ENCODE data around the gene LHFPL2. TPM values are rescaled to one million over a fixed set of nuclear protein-coding genes. Genes with fewer than 3 reads are reported as not detected.

The LHFPL2 gene, protein sequence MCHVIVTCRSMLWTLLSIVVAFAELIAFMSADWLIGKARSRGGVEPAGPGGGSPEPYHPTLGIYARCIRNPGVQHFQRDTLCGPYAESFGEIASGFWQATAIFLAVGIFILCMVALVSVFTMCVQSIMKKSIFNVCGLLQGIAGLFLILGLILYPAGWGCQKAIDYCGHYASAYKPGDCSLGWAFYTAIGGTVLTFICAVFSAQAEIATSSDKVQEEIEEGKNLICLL
- 40.1 and 49.2 TPM in 2 replicates for total RNA-seq

DNA sequence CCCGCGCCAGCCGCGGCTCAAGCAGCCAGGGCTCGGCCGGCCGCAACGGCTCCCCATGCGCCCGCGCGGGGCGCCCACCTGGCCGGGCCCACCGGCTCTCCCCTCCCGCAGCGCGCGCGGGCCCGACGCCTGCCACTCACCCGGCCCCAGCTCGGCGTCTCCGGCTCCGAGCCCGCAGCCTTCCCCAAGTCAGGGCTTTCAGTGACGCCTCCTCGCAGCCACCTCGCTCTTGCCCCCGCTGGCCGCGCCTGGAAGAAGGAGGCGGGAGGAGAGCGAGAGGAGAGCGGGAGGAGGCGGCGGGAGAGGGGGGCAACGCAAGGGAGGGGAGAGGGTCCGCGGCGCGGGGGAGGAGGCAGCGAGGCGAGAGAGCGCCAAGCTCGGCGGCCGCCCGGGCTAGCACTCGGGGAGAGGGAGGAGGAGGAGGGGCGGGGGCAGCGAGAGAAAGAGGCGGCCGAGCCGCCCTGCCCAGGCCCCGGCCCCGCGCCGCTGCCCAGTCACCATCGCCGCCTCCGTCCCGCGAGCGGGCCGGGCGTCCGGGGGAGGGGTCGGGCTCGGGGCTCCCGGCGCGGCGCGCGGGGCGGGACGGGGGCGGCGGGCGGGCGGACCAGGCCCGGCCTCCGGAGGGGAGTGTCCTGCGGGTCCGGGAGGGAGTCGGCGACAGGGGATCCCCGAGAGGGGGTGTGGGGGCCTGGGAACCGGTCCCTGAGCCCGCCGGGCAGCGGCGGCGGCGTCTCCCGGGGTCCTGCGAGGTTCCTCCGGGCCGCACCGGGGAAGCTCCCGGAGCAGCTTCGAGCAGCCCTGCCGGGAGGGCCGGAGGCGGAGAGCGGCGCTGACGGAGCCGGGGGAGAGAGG lies at the start of gene LHFPL2:
Gene LHFPL2, minus strand, starts transcription at position 414 of the 852 bp plus-strand sequence. CDS start 138,559 bp downstream, outside the sequence.

Measured in endothelial cell of coronary artery (primary cell).